Stimulated activated CD8-positive, alpha-beta memory T cell treated with anti-CD3 and anti-CD28 coated beads, Interleukin-4, amount 100 ng/mL, for 48 hours (primary cell): Measurements from ENCODE around the gene C5orf58.

ENCODE experiments used
- DNase-seq: peaks from one replicate; pipeline ENCODE4 v3.0.0-alpha.2; 2020

C5orf58 gene

DNA sequence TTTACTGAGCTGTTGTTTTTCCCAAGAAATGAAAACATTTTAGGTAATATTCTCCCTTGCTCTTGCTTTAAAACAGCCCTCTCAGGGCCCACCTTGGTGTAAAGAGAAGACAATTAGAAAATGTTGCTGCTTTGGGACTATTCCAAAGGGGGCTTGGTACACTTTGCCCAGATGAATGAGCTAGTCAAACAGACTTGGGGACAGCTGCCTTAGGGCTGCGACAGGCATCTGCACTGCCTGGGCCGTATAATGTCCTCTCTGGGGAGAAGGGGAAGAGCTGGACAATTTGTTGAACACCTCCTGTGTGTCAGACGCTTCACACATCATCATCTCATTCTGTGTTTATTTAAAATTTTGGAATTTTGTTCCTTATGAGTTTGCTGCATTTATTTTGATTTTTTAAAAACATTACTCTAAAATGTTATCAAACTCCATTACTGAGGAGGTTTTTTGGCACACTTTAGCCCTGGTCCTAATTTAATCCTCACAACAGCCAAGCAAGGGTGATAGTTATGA lies 28.8 kb downstream of the C5orf58 start:
- no peak for DNase-seq

DNA sequence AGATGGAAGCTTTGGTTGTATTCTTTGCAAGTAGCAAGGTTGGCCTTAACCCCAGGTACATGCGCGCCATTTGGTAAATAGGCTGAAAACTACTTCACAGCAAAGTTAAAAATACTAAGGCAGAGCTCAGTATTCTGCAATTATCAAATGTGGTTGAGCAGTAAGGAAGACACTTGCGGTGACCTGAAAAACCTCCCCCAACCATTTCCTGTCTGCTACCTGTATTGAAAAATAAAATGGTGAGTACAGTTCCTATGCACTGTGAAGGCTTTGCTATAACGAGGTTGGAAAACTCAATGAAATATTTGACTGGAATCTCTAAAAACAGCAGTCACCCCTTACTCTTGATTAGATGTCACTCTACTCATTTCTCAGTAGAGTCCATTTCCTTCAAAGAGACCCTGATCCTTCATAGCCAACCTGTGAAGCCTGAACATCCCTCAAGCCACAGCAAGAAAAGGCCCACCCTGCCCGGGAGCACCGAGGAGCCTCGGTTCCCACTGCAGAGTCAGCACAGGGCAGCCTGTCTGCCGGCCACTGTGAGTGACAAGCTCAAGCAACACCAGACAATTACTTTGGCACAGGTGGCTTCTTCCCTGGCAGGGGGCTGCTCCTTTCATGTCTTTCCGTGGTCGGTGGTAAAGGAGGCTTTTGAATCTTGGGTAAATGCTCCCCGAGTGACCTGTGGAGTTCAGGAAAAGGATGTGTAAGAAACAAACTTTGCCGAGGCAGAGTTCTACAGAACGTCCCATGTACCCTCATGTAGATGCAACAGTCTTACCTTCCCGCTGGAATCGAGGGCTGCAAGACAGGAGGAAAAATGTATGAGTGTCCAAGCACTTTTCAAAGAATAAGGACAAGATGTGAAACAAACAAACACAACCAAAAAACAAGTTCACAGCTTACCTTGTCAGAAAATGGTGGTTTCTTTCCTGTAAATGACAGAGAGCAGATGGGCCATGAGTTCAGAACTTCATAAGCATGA lies 29.6 kb downstream of the C5orf58 start:
- DNase-seq: no peak

DNA sequence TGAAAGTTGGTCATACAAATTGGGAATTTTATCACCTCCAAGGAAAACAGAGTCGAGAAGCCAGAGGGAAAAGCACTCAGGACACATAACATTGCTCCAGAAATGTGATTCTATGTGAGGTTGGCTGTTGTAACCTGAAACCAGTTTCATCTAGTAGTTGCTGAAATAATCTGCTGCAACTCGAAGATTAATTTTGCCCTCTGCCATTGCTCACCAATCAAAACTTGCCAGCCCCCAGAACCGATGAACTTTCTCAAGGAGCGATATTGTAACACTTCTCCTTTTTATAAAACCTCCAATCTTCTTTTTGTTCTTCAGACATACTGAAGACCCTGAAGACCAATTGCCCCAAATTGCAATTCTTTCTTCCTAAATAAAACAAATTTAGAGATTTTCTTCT lies 31.1 kb downstream of the C5orf58 start:
- no peak for DNase-seq

DNA sequence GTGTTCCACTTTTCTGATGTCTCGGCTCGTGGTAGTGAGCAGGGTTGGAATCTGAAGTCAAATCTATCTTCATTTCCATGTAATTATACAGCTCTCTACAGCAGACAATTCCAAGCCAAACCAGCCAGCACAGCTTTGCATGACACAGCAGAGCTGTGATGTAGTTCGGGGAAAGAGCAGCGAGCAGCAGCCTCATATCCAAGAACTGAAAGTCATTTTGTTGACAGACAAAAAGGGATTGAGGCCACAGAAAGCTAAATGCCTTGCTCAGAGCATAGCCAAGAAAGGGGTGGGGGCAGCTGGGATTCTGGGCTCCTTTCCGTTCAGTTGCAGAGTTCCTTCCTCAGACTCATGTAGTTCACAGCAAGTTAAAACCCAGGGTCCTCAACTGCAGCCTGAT lies 32.7 kb downstream of the C5orf58 start:
- no peak for DNase-seq

DNA sequence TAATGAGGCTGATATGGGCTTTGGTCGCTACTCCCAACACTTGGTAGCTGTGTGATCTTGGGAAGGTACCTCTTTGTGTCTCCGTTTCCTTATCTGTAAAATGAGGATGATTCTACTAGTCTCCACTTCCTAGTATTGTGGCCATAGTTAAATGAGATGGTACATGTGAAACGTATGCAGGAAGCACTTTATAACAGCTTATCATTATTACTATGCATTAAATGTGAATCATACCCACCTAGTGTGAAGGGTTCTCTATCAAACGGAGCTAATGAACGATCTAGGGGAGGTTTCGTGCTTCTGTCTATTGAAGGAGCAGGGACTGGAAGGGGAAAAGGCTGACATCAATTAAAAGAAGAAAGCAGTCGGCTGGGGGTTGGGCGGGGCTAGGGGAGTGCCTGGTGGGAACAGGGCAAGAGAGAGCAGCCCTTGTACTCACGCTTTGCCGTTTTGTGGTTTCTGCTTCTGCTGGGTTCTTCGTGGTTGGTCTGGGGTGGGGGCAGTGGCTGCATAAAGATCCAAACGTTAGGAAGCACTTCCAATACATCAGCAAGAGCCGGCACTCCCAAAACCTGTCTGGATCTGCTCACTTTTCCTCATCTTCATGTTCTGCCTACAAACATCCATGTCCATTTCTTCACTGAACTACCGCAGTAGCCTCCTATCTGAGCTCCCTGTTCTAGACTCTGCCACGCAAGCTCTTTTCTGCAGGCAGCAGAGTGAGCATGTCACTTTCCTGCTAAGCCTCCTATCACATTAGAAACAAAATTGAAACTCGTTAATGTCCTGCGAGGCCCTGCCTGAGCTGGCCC lies 34.0 kb downstream of the C5orf58 start:
- DNase-seq: no peak

DNA sequence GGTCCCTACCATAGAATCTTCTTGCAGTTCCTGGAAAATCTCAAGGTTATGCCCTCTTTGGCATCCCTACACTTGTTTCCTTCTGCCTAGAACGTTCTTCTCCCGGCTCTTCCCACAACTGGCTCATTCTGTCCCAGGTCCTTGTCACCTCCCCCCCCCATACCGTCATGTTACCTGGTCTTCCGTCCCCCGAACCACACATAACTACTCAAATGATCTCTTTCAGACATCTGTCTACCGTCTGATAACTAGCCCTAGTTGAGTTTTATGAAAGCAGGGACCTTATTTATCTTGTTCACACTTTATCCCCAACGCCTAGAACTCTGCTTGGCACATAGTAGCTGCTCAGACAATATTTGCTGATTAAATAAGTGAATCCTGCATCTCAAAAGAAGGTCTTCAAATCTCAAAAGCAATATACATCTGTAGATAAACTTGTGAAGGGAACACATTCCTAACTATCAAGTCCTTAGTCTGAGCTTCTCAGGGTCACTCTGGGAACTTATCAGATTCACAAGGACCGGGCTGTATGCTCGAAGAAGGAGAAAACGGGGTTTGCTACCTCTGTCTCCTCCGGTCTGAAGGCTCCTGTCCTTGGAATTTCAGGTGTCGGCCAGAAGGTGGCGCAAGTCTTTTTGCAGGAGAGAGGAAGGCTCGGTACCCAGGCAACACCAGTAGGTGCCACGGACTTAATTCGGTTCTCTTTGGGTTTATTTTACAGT lies 34.8 kb downstream of the C5orf58 start:
- peak; percentile 88 for DNase-seq

DNA sequence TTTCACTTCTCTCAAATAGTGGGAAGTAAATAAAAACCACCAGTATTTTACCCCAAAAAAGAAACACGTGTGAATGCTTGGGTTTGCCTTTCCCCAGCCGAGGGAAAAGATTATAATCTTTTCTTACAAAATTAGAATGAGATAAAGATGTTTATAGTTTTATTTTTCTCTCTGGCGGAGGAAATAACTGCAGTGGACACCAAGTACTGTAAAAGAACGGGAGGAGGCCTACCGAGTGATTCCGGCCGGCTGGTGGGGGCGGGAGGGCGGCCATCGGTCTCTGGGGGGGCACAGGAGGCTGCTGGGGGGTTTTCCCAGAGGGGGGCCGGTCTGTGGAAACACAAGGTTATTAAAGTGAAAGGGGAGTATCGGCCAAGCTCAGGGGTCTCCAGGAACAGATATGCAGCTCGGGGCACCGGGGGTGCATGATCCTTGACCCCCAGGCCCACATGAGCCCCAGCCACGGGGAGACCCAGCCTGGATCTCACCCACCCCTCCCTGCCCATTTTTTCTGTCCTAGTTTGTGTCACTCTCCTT lies 35.4 kb downstream of the C5orf58 start:
- DNase-seq: no peak

DNA sequence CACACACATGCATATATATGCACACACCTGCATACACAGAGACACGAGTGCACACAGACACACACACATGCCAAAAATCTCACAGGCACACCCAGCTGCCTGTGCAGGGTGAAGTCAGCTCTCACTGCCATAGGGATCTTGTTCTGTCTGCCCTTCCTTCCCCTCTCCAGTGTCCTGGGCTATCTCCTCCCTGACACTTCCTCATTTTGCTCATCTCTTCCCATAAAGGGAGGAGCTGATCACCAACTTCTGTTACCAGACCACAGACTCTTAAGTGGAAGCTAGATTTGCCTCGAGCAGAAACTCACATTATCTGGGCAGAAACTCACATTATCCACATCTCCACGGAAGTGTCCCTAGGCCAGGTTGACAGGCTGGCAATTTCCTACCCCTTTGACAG lies 36.1 kb downstream of the C5orf58 start:
- no peak for DNase-seq

DNA sequence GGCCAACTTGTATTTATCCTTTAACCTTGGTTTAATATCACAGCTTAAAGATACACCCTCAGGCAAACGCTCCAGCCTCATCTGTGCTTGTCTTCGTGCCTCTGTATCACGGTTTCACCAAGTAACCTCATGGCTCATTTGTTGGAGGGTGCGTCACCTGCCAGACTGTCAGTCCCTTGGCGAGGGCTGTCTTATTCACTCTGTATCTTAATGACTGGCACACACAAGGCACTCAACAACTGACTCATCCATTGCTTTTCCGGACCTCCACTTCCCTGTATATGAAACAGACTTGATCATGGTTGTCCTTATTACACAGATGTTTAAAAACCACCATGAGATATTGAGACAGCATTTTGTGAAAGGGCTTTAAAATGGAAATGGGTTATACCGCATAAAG lies 36.8 kb downstream of the C5orf58 start:
- peak; percentile 71 for DNase-seq

DNA sequence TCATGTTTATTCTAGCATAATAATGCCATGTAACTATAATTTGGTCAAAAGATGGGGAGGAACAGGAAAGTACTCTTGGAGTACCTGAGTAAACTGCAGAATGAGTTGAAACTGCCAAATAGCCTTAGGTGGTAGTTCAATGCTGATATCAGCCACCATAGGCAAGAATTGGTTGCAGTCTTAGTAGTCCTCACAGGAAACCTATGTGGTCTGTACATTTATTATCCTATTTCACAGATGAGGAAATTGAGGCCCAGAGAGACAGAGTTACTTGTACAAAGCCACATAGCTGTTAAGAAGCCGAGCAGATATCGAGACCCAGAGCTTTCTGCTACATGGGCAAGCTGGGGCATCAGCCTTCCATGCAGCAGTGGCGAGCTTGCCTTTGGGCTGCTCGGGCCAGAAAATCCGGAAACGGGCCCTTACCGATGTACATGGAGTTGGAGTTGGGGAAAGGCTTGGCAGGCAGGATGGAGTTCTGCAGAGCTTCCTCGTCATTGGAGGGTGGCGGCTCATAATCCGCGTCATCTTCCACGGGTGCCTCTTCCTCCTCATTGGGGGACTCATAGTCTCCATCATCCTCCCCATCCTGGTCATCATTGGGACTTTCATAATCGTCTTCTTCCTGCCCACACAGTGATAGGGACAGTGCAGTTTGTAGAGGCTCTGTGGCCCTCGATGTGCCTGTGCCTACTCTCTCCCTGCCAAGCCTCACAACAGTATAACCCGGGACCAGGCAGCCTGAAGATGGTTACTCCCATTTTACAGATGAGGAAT lies 37.7 kb downstream of the C5orf58 start:
- DNase-seq: no peak

DNA sequence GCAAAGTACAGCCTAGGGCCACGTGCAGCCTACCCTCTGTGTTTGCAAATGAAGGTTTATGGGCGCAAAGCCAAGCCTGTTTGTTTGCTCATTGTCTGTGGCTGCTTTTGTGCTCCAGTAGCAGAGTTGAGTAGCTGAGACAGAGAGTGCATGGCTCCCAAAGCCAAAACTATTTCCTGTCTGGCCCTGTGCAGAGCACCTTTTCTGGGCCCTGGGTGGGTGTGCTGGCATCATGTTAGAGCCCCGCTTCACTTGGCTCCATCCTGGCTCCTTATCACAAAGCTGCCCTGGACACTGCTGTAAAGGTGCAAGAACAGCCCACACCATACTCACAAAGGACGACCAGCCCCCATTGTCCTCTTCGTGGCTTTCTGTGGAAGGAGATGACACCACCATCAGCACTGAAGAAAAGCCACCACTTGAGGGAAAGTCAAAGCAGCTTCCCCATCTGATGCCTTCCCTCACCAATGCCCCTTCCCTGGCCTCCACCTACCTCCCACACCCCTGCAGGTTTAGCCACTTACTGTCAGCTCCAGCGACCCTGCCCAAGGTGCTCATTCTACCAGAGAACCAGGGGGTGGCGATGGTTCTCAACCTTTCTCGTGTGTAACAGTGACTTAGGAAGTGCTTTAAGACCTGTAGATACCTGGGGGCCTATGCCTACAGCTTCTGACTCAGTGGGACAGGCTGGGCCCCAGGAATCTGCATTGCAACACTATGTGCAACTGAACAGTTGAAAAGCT lies 41.4 kb downstream of the C5orf58 start:
- DNase-seq: peak; percentile 76

DNA sequence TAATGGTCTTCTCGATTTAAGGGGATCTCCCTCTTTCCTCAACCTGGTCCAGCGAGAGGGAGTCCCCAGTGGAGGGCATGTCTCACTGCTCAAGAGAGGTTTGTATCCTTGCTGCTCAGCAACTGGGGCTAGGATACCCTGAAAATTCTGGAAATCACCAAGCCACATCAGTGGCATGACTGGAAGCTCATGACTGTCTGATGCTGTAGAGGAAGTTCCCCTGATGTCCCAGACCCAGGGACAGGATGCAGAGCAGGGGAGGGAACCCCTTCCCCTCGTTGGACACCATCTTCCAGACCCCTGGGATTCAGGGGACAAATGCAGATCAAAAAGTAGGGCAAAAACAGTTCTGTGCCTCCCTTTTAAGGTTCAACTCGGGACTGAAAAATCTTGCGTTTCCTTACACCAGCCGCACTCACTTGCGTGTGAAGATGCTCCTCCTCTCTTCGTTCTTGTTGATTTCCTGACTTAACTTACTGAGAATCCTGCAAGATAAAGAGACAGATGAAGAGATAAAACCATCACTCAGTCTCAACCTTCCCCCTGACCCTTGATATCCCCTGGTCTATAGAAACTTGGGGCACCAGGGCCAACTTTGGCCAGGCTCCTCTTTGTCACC lies 42.7 kb downstream of the C5orf58 start:
- DNase-seq: no peak

DNA sequence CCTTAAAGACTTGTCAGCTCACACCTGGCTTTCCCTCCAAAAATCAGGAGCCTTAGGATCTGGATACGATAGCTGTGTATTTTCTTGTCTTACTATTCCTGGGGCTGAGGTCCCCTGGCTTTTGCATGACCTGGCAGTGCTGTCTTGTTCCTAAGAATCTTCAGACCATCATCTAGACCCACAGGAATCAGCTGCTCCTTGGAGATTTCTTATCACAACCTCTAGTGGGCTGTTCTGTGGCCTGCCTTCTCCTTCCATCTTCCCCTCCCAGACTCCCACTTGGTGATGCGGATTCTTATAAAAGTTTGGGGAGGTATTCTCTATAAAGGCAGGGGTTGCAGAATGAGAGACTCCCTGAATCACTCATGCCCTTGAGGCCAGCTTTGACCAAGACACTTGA lies 43.4 kb downstream of the C5orf58 start:
- DNase-seq: no peak

DNA sequence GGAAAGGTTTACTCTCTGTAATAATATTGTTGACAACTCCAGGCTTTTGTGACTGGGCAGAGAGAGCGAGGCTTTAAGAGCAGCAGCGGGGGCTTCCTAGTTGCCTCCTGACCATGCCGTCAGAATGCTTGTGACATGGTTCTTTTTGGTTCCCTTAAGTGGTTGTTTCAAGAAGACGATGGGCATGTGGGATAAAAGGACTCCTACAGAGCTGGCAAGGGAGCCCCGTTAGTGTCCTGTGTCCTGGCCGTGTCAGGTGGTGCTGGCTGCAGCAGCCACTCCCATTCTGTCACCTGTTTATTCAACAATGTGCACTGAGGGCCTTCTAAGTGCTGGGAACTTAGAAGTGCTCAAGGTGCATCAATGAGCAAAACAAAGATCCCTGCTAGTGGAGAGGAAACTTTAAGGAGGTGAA lies 45.1 kb downstream of the C5orf58 start:
- DNase-seq: no peak

DNA sequence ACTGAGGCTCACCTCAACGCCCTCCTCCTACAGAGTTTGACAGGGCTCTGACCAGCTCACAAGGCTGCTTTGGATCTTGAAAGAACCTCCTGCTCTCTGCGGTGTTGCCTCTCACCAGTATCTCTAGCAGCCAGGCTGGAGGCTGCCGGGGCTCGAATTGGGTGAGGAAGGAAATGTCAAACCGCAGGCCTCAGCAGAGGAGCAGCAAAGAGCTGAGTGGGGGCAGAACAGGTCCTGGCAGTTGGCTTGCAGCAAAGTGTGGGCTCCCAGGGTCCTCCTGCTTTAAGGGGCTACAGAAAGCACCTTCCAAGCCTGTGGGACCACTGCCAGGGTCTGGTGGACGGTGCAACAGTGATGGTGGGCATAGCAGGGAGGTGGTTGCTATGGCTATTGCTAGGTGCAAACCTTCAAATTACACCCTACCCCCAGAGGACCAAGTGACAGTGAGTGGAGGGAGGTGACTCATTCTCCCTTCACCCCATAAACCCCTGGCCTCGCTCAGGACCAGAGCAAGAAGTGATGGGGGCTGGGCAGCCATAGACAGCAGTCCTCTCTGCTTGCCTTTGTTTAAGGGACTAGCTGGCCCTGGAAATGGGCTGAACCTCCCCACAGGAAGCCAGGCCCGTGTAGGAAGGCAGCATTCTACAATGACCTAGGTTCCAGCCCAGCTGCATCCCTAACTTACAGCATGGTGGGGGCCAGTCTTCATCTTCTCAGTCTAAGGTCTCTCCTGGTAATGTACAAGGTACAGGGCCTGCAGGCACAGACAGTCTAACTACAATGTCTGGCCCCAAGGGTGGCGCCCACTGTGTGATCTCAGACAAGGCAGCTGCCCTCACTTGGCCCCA lies 46.0 kb downstream of the C5orf58 start:
- peak; percentile 87 for DNase-seq

DNA sequence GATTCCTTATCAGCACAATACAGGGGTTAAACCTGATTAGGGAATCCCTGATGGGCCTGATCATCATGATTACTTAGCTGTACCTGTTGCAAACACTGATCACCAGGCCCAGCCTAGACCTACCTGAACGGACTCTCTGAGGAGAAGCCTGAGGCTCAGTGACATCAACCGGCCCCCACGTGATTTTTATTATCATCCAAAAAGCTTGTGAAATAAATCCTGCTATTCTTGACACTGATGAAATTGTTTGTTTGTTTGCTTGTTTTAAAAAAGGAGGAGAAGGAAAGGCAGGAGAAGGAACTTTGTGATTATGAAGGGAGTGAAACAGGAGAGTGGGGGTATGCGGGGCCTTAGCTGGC lies 46.7 kb downstream of the C5orf58 start:
- DNase-seq: no peak

DNA sequence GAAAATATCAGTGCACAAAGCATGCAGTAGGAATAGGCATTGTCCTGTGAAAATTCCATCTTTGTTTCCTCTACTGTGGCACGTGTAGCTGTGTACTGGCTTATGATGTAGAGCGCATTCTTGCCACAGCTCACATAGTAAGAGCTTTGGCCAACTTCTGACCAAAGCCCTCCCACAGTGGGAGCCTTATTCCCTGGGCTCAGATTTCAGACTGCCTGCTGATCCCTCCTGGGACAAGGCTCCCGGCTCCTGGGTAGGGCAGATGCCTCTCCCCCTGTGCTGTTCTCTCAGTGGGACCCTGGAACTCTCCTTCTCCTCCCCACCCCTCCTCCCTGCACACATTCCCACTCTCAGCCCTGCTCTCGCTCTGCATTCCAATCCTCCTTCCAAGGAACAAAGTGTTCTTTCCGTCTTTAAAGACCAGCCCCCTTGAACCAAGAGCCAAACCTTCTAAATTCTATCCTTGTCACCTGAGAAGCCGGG lies 47.3 kb downstream of the C5orf58 start:
- DNase-seq: no peak

DNA sequence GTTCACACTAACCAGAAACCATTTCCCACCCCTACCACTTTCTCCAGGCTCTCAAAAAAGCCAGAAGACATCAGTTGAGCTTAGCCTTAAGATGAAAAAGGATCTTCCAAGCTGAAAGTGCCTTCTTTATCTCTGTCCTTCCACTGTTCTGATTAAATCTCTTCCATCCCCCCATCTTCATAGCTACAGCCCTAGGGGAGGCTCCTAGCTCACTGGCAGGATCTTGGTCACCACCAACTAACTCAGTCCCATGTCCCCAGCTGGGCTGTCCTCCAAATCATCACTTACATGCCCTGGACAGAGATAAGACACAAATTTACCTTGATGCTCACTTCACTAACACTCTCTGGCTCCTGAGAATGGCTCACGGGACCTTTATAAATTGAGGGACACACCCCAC lies 50.5 kb downstream of the C5orf58 start:
- DNase-seq: peak; percentile 27

DNA sequence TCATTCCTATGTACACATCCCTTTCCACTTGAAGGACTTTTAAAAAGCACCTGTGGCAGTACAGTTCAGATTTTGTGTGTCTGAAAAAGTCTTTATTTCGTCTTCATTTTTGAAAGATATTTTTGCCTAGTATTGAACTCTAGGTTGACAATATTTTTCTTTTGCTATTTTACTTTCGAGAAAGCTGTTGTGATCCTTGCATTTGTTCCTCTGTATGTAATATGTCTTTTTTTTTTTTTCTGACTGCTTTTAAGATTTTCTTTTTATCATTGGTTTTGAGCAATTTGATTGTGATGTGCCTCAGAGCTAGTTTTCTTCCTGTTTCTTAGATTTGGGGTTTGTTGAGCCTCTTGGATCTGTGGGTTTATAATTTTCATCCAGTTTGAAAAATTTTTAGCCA lies 51.4 kb downstream of the C5orf58 start:
- DNase-seq: no peak

DNA sequence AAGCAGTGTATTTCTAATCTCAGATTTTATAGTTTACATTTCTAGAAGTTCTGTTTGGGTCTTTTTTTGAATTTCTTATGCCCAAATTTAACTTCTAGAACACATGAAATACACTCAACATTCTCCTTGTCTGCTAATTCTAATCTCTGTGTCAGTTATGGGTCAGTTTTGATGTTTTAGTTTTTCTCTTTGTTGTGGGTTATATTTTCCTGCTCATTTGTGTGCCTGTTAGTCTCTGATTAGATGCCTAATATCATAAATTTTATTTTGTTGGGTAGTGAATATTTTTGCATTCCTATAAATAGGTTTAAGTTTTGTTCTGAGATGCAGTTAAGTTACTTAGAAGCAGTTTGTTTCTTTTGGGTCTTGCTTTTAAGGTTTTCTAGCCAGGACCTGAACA lies 52.4 kb downstream of the C5orf58 start:
- no peak for DNase-seq
